ENCODE results near the gene IQUB. TPM values are rescaled to one million over a fixed set of nuclear protein-coding genes. Genes with fewer than 3 reads are reported as not detected.

Gene IQUB
- total RNA-seq, 2 experiments from 2014 or later: not detected

DNA sequence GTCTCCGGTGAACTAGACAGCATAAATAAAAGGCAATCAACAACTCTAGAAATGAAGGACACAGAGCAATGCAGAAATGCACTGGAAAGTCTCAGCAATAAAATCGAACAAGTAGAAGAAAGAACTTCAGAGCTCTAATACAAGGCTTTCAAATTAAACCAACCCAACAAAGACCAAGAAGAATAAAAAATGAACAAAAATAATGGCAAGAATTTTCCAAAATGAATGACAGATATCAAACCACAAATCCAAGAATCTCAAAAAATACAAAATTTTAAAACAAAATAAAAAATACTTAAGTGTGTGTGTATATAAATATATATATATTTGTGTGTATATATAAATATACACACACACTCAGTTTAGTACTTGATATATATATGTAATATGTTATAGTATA lies 110.8 kb downstream of the IQUB start:
- H3K4me1 Mint-ChIP-seq (ENCODE audit: low read depth): no peaks in the 10 kb centered on the region
- ATAC-seq (ENCODE audit: poor library complexity) (no peak), DNase-seq (no peak)
- TF ChIP-seq, protein P1, sequence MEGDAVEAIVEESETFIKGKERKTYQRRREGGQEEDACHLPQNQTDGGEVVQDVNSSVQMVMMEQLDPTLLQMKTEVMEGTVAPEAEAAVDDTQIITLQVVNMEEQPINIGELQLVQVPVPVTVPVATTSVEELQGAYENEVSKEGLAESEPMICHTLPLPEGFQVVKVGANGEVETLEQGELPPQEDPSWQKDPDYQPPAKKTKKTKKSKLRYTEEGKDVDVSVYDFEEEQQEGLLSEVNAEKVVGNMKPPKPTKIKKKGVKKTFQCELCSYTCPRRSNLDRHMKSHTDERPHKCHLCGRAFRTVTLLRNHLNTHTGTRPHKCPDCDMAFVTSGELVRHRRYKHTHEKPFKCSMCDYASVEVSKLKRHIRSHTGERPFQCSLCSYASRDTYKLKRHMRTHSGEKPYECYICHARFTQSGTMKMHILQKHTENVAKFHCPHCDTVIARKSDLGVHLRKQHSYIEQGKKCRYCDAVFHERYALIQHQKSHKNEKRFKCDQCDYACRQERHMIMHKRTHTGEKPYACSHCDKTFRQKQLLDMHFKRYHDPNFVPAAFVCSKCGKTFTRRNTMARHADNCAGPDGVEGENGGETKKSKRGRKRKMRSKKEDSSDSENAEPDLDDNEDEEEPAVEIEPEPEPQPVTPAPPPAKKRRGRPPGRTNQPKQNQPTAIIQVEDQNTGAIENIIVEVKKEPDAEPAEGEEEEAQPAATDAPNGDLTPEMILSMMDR (IDR thresholded peaks at IDR 0.05): no peak
- Histone ChIP-seq H3K27me3 (ENCODE audit: control insufficient read depth in 1 of 2, insufficient read depth in 2 of 2, low read length in 2 of 2) (no peaks in the 10 kb centered on the region), H3K9me3 (ENCODE audit: control insufficient read depth in 1 of 2, insufficient read depth in 1 of 2, low read length in 2 of 2) (peaks cover 0 to 13% of the 10 kb centered on the region in 2 experiments), H3K36me3 (ENCODE audit: insufficient read depth, low read length) (no peaks in the 10 kb centered on the region), H3K27ac (ENCODE audit: low read depth in 1 of 2, low read length in 2 of 2) (no peak overlapping the region), H3K4me1 (ENCODE audit: insufficient read depth, low read length) (no peaks in the 10 kb centered on the region), H3K4me3 (ENCODE audit: low read length) (no peak overlapping the region)
- peaks cover 5% of the 10 kb centered on the region for H3K27me3 Mint-ChIP-seq
- ChIA-PET CTCF (no interaction called here), POLR2A (no interaction called here)
- H3K36me3 Mint-ChIP-seq (ENCODE audit: low read depth): no peaks in the 10 kb centered on the region
- intact Hi-C loops (cut with DNase I, micrococcal nuclease): no loop called here
- H3K4me3 Mint-ChIP-seq: no peak overlapping the region
- H3K9me3 Mint-ChIP-seq: peaks cover 10% of the 10 kb centered on the region
- H3K27ac Mint-ChIP-seq: no peak overlapping the region

GRCh38 chr7:123417580-123417979 lies 116.8 kb downstream of the IQUB start:
- H3K27me3 Mint-ChIP-seq: peaks cover 5% of the 10 kb centered on the region
- TF ChIP-seq, protein P1 (IDR thresholded peaks at IDR 0.05): no peak
- no peaks in the 10 kb centered on the region for H3K9me3 Mint-ChIP-seq
- no peak overlapping the region for H3K27ac Mint-ChIP-seq
- H3K4me1 Mint-ChIP-seq (ENCODE audit: low read depth): no peaks in the 10 kb centered on the region
- POLR2A ChIA-PET: no interaction called here
- H3K27me3 ChIP-seq (ENCODE audit: control insufficient read depth in 1 of 2, insufficient read depth in 2 of 2, low read length in 2 of 2): no peaks in the 10 kb centered on the region
- ATAC-seq (ENCODE audit: poor library complexity): no peak
- intact Hi-C loops (cut with DNase I, micrococcal nuclease): no loop called here
- DNase-seq: no peak
- peaks cover 12 to 19% of the 10 kb centered on the region in 2 experiments for H3K9me3 ChIP-seq (ENCODE audit: control insufficient read depth in 1 of 2, insufficient read depth in 1 of 2, low read length in 2 of 2)
- CTCF ChIA-PET: no interaction called here
- H3K4me1 ChIP-seq (ENCODE audit: insufficient read depth, low read length): no peaks in the 10 kb centered on the region
- no peak overlapping the region for H3K27ac ChIP-seq (ENCODE audit: low read depth in 1 of 2, low read length in 2 of 2)
- H3K4me3 Mint-ChIP-seq: no peak overlapping the region
- H3K36me3 Mint-ChIP-seq (ENCODE audit: low read depth): no peaks in the 10 kb centered on the region
- H3K36me3 ChIP-seq (ENCODE audit: insufficient read depth, low read length): no peaks in the 10 kb centered on the region
- no peak overlapping the region for H3K4me3 ChIP-seq (ENCODE audit: low read length)

GRCh38 chr7:123415625-123416024 lies 118.8 kb downstream of the IQUB start:
- no peak for DNase-seq
- H3K27me3 Mint-ChIP-seq: peaks cover 5% of the 10 kb centered on the region
- no peaks in the 10 kb centered on the region for H3K36me3 Mint-ChIP-seq (ENCODE audit: low read depth)
- intact Hi-C loops (cut with DNase I, micrococcal nuclease): no loop called here
- no peak overlapping the region for H3K4me3 Mint-ChIP-seq
- TF ChIP-seq, protein P1 (IDR thresholded peaks at IDR 0.05): no peak
- H3K4me3 ChIP-seq (ENCODE audit: low read length): no peak overlapping the region
- ChIA-PET POLR2A (no interaction called here), CTCF (no interaction called here)
- H3K36me3 ChIP-seq (ENCODE audit: insufficient read depth, low read length): no peaks in the 10 kb centered on the region
- no peak for ATAC-seq (ENCODE audit: poor library complexity)
- H3K4me1 ChIP-seq (ENCODE audit: insufficient read depth, low read length): no peaks in the 10 kb centered on the region
- no peaks in the 10 kb centered on the region for H3K4me1 Mint-ChIP-seq (ENCODE audit: low read depth)
- peaks cover 0 to 1% of the 10 kb centered on the region in 2 experiments for H3K27me3 ChIP-seq (ENCODE audit: control insufficient read depth in 1 of 2, insufficient read depth in 2 of 2, low read length in 2 of 2)
- no peak overlapping the region for H3K27ac ChIP-seq (ENCODE audit: low read depth in 1 of 2, low read length in 2 of 2)
- no peaks in the 10 kb centered on the region for H3K9me3 Mint-ChIP-seq
- H3K9me3 ChIP-seq (ENCODE audit: control insufficient read depth in 1 of 2, insufficient read depth in 1 of 2, low read length in 2 of 2): peaks cover 10 to 12% of the 10 kb centered on the region in 2 experiments
- no peak overlapping the region for H3K27ac Mint-ChIP-seq
